Sigmoid colon (tissue), 7 donors: ENCODE data around the gene CNOT4. TPM values are rescaled to one million over a fixed set of nuclear protein-coding genes. Genes with fewer than 3 reads are reported as not detected.

Experiments
- DNase-seq: peaks from one replicate; pipeline ENCODE4 v3.0.0-alpha.2; 2019
- H3K27ac ChIP-seq, 4 donors: fragments of 200-600 bp; sonication (generic); one replicate each; pipeline ENCODE4 v1.5.1; 2016 to 2019; ENCODE audit warnings: mild to moderate bottlenecking in 1 of 4
- H3K27me3 ChIP-seq, 3 donors: fragments of 200-600 bp; sonication (generic); one replicate each; pipeline ENCODE4 v1.5.1; 2019; ENCODE audit warnings: mild to moderate bottlenecking in 1 of 3
- H3K36me3 ChIP-seq, 4 donors: fragments of 200-600 bp; sonication (generic); one replicate each; pipeline ENCODE4 v1.5.1; 2016 to 2019
- H3K4me1 ChIP-seq, 4 donors: fragments of 200-600 bp; sonication (generic); one replicate each; pipeline ENCODE4 v1.5.1; 2017 to 2019
- H3K4me3 ChIP-seq, 4 donors: fragments of 200-600 bp; sonication (generic); one replicate each; pipeline ENCODE4 v1.5.1; 2017 to 2019; ENCODE audit warnings: mild to moderate bottlenecking in 2 of 4, moderate library complexity in 1 of 4
- H3K9me3 ChIP-seq, 4 donors: fragments of 200-600 bp in 3 of 4; sonication (generic) in 3 of 4; one replicate each; pipeline versions ENCODE4 v1.5.1 to v1.6.1; 2013 to 2019
- EP300 ChIP-seq, 4 donors: sonication (generic); formaldehyde crosslinking; IDR thresholded peaks; one replicate each; pipeline ENCODE4 v1.6.1; 2017; ENCODE audit warnings: antibody characterized with exemption in 4 of 4
- POLR2A ChIP-seq, 2 donors: fragments of 450-650 bp; IDR thresholded peaks; one replicate each; pipeline ENCODE4 v1.6.1; 2016; ENCODE audit warnings: antibody characterized with exemption in 2 of 2, mild to moderate bottlenecking in 2 of 2, moderate library complexity in 2 of 2
- POLR2AphosphoS5 ChIP-seq, 4 donors: sonication (generic); formaldehyde crosslinking; IDR thresholded peaks; one replicate each; pipeline ENCODE4 v1.6.1; 2017; ENCODE audit warnings: antibody characterized with exemption in 4 of 4
- WGBS, 2 donors: extraction: QIAGEN DNeasy Blood & Tissue Kit; methylation state at CpG; one replicate each; pipeline ENCODE4 v1.1.7; 2013; 5-methylcytosine and 5-hydroxymethylcytosine counted together
- intact Hi-C: fragments of 100-400 bp; cut with DNase I; formaldehyde crosslinking; loops from one replicate; pipeline ENCODE4 v1.15.1; 2023
- polyA plus RNA-seq, 3 donors: library from polyadenylated mRNA; stranded (reverse); fragments of 200-250 nt; gene quantifications; one replicate each; pipeline ENCODE4 v1.2.3, GENCODE V29; 2013
- total RNA-seq, 4 donors: library from RNA; depleted of rRNA; stranded (reverse); fragments of >200 nt; gene quantifications; one replicate each; pipeline ENCODE4 v1.1.0, GENCODE V29; 2016
- TF ChIP-seq, protein P1 (sequence below), 4 experiments: fragments of 450-650 bp in 3 of 4; fragments of 200-600 bp in 1 of 4; IDR thresholded peaks; one replicate each; pipeline ENCODE4 v1.5.1; 2016 to 2019; ENCODE audit warnings: antibody characterized with exemption in 4 of 4, mild to moderate bottlenecking in 3 of 4, moderate library complexity in 2 of 4
- donor health status: healthy with polysubstance abuse.
- donor health status: Bipolar disorder and iron deficiency.
- donor health status: healthy.

The CNOT4 gene
- total and polyA plus RNA-seq, 7 donors, result 4.2 to 31.6 (median 23.5) TPM

DNA sequence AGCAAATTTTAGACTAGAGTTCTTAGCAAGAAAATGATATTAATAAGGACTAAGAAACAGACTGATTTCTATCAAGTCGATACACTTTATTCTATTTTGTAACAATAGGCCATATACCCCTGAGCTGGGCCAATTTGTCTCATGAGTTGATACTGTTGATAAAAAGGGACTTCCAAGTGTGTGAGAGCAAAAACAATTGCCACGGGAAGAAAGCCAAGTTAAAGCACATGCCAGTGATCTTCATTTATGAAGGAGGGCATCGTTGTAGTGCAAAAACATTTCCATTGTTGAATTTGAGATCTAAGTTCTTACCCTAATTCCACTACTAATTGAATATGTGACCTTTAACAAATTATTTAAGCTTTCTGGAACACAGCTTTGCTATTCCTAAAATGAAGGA, 119.9 kb downstream of the CNOT4 start:
- DNase-seq, result no peak
- Histone ChIP-seq H3K4me1 (peaks cover 0 to 10% (median 2%) of the 10 kb centered on the region in 4 donors), H3K27ac (no peak overlapping the region), H3K27me3 (no peaks in the 10 kb centered on the region), H3K36me3 (peaks cover 0 to 23% (median 10%) of the 10 kb centered on the region in 4 donors), H3K4me3 (no peak overlapping the region), H3K9me3 (no peaks in the 10 kb centered on the region)
- intact Hi-C loops, result no loop called here
- TF ChIP-seq POLR2AphosphoS5 (IDR thresholded peaks at IDR 0.05) (no peak), EP300 (IDR thresholded peaks at IDR 0.05) (no peak), POLR2A (IDR thresholded peaks at IDR 0.05) (no peak)
- TF ChIP-seq, protein P1, sequence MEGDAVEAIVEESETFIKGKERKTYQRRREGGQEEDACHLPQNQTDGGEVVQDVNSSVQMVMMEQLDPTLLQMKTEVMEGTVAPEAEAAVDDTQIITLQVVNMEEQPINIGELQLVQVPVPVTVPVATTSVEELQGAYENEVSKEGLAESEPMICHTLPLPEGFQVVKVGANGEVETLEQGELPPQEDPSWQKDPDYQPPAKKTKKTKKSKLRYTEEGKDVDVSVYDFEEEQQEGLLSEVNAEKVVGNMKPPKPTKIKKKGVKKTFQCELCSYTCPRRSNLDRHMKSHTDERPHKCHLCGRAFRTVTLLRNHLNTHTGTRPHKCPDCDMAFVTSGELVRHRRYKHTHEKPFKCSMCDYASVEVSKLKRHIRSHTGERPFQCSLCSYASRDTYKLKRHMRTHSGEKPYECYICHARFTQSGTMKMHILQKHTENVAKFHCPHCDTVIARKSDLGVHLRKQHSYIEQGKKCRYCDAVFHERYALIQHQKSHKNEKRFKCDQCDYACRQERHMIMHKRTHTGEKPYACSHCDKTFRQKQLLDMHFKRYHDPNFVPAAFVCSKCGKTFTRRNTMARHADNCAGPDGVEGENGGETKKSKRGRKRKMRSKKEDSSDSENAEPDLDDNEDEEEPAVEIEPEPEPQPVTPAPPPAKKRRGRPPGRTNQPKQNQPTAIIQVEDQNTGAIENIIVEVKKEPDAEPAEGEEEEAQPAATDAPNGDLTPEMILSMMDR (IDR thresholded peaks at IDR 0.05), result no peak
- 72 to 85% methylated on average over 3 of the region's 3 CpGs for WGBS, 2 donors

DNA sequence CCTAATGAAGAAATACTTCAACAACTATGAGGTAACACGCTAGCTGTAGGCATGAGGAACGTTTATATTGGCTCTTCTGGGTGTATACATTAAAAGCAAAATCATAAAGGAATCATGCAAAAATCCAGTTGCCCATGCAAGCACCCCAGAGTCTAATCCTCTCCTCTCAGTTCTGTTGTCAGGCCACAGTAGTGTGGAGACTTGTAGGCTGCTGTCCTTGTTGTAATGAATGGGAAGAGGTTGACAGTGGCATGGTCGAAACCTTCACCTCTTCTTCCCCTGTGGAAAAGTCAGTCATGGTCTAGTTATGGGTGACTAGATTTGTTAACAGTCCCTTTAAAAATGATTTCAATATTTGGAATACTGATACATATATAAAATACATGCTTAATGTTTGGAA, 121.3 kb downstream of the CNOT4 start:
- Histone ChIP-seq H3K27me3 (no peaks in the 10 kb centered on the region), H3K9me3 (no peaks in the 10 kb centered on the region), H3K27ac (no peak overlapping the region), H3K4me1 (peaks cover 0 to 10% (median 2%) of the 10 kb centered on the region in 4 donors), H3K36me3 (peaks cover 0 to 10% (median 2%) of the 10 kb centered on the region in 4 donors), H3K4me3 (no peak overlapping the region)
- TF ChIP-seq POLR2A (IDR thresholded peaks at IDR 0.05) (no peak), EP300 (IDR thresholded peaks at IDR 0.05) (no peak), POLR2AphosphoS5 (IDR thresholded peaks at IDR 0.05) (no peak)
- TF ChIP-seq, protein P1 (IDR thresholded peaks at IDR 0.05), result no peak
- WGBS, 2 donors, result 88 to 91% methylated on average over 3 of the region's 3 CpGs
- intact Hi-C loops, result no loop called here
- no peak for DNase-seq

DNA sequence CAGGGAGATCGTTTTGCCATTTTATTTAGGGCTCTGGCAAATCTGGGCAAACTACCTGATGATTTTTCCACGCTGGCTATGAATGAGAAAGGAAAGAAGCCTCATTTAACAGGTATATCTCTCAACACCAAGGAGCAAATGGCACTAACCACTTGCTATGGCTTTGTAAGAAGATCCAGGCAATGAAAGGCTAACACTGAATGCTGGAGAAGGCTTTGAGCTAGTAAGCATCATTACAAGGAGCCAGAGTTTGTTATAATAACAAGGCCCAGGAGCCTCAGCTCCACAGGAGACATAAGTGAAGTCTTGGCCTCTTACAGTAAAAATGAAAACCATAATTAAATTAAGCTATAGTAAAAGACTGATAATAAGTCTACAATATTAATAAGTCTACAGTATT, 123.1 kb downstream of the CNOT4 start:
- 91 to 92% methylated on average over 2 of the region's 2 CpGs for WGBS, 2 donors
- TF ChIP-seq POLR2A (IDR thresholded peaks at IDR 0.05), result no peak
- no peak for TF ChIP-seq POLR2AphosphoS5 (IDR thresholded peaks at IDR 0.05)
- TF ChIP-seq, protein P1 (IDR thresholded peaks at IDR 0.05), result no peak
- TF ChIP-seq EP300 (IDR thresholded peaks at IDR 0.05), result no peak
- no peak overlapping the region for H3K27ac ChIP-seq
- intact Hi-C loops, result no loop called here
- peaks cover 0 to 4% (median 0%) of the 10 kb centered on the region in 4 donors for H3K36me3 ChIP-seq
- no peaks in the 10 kb centered on the region for H3K9me3 ChIP-seq
- no peak for DNase-seq
- no peak overlapping the region for H3K4me3 ChIP-seq
- H3K4me1 ChIP-seq, result peaks cover 0 to 10% (median 2%) of the 10 kb centered on the region in 4 donors
- H3K27me3 ChIP-seq, result no peaks in the 10 kb centered on the region

DNA sequence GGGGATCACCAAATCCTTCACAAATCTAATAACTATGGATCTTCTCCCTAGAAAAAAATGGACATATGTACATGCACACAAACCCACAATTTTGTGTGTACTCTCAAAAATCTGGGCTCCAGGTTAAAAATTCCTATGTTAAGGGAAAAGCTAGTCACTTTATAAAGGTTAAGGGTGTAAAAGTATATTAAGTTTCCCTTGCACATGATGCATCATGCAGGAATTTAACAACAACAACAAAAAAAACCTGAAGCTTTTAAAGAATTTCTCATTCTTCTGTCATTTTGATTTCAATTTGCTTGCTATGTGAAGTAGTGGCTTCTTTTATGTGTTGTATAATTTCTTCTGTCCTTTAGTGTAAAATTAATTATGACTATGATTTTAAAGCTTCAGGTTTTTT, 123.7 kb downstream of the CNOT4 start:
- Histone ChIP-seq H3K36me3 (peaks cover 0 to 4% (median 0%) of the 10 kb centered on the region in 4 donors), H3K4me1 (peaks cover 0 to 10% (median 2%) of the 10 kb centered on the region in 4 donors), H3K27me3 (no peaks in the 10 kb centered on the region), H3K27ac (no peak overlapping the region), H3K4me3 (no peak overlapping the region), H3K9me3 (no peaks in the 10 kb centered on the region)
- TF ChIP-seq EP300 (IDR thresholded peaks at IDR 0.05) (no peak), POLR2AphosphoS5 (IDR thresholded peaks at IDR 0.05) (no peak), POLR2A (IDR thresholded peaks at IDR 0.05) (no peak)
- TF ChIP-seq, protein P1 (IDR thresholded peaks at IDR 0.05), result no peak
- DNase-seq, result no peak
- intact Hi-C loops, result no loop called here

DNA sequence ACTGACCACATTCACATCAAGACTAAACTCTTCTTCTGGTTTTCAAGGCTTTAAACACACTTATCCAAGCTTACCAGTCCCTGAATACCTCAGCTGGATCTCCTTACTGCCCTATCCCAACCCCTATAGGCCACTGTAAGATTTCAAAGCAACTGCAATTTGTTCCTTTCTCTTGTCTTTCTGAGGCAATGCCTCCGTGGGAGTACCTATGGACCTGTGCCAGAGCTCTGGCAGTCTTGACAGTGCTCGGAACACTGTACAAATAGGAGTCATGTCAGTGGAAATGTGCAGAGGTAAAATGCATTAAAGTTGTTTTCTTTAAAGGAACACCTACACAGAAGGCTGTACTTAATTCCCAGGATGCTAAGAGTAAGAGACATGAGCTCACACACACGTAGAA, 124.7 kb downstream of the CNOT4 start:
- H3K4me3 ChIP-seq, result no peak overlapping the region
- H3K27me3 ChIP-seq, result no peaks in the 10 kb centered on the region
- peaks cover 0 to 8% (median 2%) of the 10 kb centered on the region in 4 donors for H3K4me1 ChIP-seq
- no peak for DNase-seq
- H3K9me3 ChIP-seq, result no peaks in the 10 kb centered on the region
- intact Hi-C loops, result no loop called here
- H3K36me3 ChIP-seq, result peaks cover 0 to 4% (median 0%) of the 10 kb centered on the region in 4 donors
- H3K27ac ChIP-seq, result no peak overlapping the region
- TF ChIP-seq POLR2AphosphoS5 (IDR thresholded peaks at IDR 0.05), result no peak
- TF ChIP-seq EP300 (IDR thresholded peaks at IDR 0.05), result no peak
- TF ChIP-seq, protein P1 (IDR thresholded peaks at IDR 0.05), result no peak
- TF ChIP-seq POLR2A (IDR thresholded peaks at IDR 0.05), result no peak
- WGBS, 2 donors, result 86 to 87% methylated on average over 3 of the region's 3 CpGs
